ENCODE data around the gene SYNGR4. TPM values are rescaled to one million over a fixed set of nuclear protein-coding genes. Genes with fewer than 3 reads are reported as not detected.

Gene SYNGR4
- total RNA-seq, 1 donor from 2014 or later = not detected

GRCh38 chr19:48382286-48382685, 18.1 kb downstream of the SYNGR4 start:
- Mint-ChIP-seq H3K27ac (ENCODE audit: unreplicated experiment) (no peak overlapping the region), H3K4me1 (ENCODE audit: unreplicated experiment) (peaks cover 6% of the 10 kb centered on the region), H3K27me3 (ENCODE audit: unreplicated experiment) (peaks cover 3% of the 10 kb centered on the region), H3K36me3 (ENCODE audit: low read depth, unreplicated experiment) (peaks cover 26% of the 10 kb centered on the region), H3K9me3 (ENCODE audit: unreplicated experiment) (no peaks in the 10 kb centered on the region), H3K4me3 (ENCODE audit: unreplicated experiment) (no peak overlapping the region)
- TF ChIP-seq CTCF (IDR thresholded peaks at IDR 0.05; ENCODE audit: unreplicated experiment) = no peak
- no peak for DNase-seq (ENCODE audit: low spot score)

- no peak for TF ChIP-seq CTCF (IDR thresholded peaks at IDR 0.05; ENCODE audit: unreplicated experiment)
- H3K27me3 Mint-ChIP-seq (ENCODE audit: unreplicated experiment) = peaks cover 6% of the 10 kb centered on the region
- no peak overlapping the region for H3K27ac Mint-ChIP-seq (ENCODE audit: unreplicated experiment)
- no peak for DNase-seq (ENCODE audit: low spot score)
- H3K9me3 Mint-ChIP-seq (ENCODE audit: unreplicated experiment) = peaks cover 4% of the 10 kb centered on the region
- peaks cover 47% of the 10 kb centered on the region for H3K36me3 Mint-ChIP-seq (ENCODE audit: low read depth, unreplicated experiment)
- H3K4me3 Mint-ChIP-seq (ENCODE audit: unreplicated experiment) = no peak overlapping the region
- H3K4me1 Mint-ChIP-seq (ENCODE audit: unreplicated experiment) = peaks cover 10% of the 10 kb centered on the region
Observed at GRCh38 chr19:48385461-48386087, 21.4 kb downstream of the SYNGR4 start.

GRCh38 chr19:48386981-48387380, 22.8 kb downstream of the SYNGR4 start:
- DNase-seq (ENCODE audit: low spot score) = no peak
- peaks cover 47% of the 10 kb centered on the region for H3K36me3 Mint-ChIP-seq (ENCODE audit: low read depth, unreplicated experiment)
- peaks cover 4% of the 10 kb centered on the region for H3K9me3 Mint-ChIP-seq (ENCODE audit: unreplicated experiment)
- no peak for TF ChIP-seq CTCF (IDR thresholded peaks at IDR 0.05; ENCODE audit: unreplicated experiment)
- H3K4me3 Mint-ChIP-seq (ENCODE audit: unreplicated experiment) = no peak overlapping the region
- peaks cover 10% of the 10 kb centered on the region for H3K4me1 Mint-ChIP-seq (ENCODE audit: unreplicated experiment)
- H3K27me3 Mint-ChIP-seq (ENCODE audit: unreplicated experiment) = peaks cover 6% of the 10 kb centered on the region
- H3K27ac Mint-ChIP-seq (ENCODE audit: unreplicated experiment) = no peak overlapping the region

- Mint-ChIP-seq H3K27ac (ENCODE audit: unreplicated experiment) (peak overlapping the region; percentile 81), H3K4me1 (ENCODE audit: unreplicated experiment) (peaks cover 8% of the 10 kb centered on the region), H3K36me3 (ENCODE audit: low read depth, unreplicated experiment) (peaks cover 21% of the 10 kb centered on the region), H3K9me3 (ENCODE audit: unreplicated experiment) (peaks cover 4% of the 10 kb centered on the region), H3K4me3 (ENCODE audit: unreplicated experiment) (peak overlapping the region; percentile 98), H3K27me3 (ENCODE audit: unreplicated experiment) (peaks cover 14% of the 10 kb centered on the region)
- TF ChIP-seq CTCF (IDR thresholded peaks at IDR 0.05; ENCODE audit: unreplicated experiment) = peak; percentile 48
- DNase-seq (ENCODE audit: low spot score) = peak; percentile 77
Observed at GRCh38 chr19:48390188-48391099, 26.3 kb downstream of the SYNGR4 start.

Measured in endothelial cell (in vitro differentiated cells).